GDM1 (cell line): Measurements from ENCODE around the gene MMP11.
"Not testable (repeated sequence)": the region's sequence is repeated elsewhere in the genome, so short reads cannot be mapped to it uniquely, and the experiment has no call there.

Experiments used
- DNase-seq: peaks from one replicate; lab custom pipeline; 2025; lab: John Stamatoyannopoulos, UW

Gene MMP11, protein sequence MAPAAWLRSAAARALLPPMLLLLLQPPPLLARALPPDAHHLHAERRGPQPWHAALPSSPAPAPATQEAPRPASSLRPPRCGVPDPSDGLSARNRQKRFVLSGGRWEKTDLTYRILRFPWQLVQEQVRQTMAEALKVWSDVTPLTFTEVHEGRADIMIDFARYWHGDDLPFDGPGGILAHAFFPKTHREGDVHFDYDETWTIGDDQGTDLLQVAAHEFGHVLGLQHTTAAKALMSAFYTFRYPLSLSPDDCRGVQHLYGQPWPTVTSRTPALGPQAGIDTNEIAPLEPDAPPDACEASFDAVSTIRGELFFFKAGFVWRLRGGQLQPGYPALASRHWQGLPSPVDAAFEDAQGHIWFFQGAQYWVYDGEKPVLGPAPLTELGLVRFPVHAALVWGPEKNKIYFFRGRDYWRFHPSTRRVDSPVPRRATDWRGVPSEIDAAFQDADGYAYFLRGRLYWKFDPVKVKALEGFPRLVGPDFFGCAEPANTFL

DNA sequence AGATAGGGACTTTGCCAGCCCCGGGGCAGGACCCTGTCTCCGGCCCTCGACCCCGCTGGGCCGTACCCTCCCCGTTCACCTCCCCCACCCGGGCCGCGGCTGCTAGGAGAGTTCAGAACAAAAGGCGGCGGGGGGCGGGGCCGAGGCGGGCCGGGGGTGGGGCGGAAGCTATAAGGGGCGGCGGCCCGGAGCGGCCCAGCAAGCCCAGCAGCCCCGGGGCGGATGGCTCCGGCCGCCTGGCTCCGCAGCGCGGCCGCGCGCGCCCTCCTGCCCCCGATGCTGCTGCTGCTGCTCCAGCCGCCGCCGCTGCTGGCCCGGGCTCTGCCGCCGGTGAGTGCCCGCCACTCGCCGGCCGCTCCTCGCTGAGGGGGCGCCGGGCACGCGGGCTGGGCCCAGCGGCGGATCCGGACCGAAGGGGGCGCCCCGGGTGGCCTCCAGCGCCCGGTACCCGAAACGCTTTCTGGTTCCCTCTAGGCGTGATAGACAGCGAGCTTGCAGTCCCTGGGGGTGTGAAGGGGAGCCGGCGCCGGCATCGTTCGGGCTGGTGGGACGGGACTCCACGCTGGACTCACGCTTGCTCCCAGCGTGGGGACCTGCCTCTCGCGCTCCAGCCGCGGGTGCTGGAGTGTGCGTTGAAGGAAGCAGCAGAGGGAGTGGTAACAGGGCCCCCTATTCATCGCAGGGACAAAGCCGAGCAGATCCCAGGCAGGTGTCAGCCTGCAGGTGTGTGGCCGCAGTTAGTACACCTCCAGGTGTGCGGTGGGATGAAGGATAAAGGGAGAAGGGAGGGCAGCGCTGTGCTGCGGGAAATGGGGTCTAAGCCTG, at the start of gene MMP11:
MMP11 (plus strand) TSS at position 201 of the 825 bp plus-strand sequence; CDS start at position 223, 22 bp downstream.
- DNase-seq, result no peak

DNA sequence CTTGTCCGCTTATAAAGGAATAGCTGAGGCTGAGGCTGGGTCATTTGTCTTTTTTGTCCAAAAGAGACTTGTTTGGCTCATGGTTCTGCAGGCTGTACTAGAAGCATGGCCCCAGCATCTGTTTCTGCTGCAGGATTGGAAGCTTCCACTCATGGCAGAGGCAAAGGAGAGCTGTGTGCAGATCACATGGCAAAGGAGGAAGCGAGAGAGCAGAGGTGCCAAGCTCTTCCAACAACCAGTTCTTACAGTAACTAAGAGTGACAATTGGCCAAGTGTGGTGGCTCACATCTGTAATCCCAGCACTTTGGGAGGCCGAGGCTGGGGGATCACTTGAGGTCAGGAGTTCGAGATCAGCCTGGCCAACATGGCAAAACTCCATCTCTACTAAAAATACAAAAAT, 44.5 kb upstream of the MMP11 start:
- DNase-seq, result not testable (repeated sequence)

DNA sequence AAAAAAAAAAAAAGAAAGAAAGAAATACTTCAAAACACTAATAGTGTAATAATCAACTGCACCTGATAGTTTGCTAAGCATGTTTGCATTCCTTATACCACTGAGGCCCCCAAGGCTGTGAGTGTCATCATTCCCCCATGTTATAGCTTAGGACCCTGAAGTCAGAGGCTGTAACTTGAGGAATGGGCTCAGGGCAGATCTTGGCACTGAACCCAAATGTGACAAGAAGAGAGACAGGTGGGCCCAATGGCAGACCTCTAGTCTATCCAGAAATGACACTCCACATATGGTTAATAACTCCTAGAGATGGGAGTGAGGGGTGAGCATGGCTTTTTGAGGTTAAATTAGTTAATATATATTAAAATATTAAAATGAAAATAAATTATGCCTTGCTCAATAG, 35.0 kb upstream of the MMP11 start:
- no peak for DNase-seq

DNA sequence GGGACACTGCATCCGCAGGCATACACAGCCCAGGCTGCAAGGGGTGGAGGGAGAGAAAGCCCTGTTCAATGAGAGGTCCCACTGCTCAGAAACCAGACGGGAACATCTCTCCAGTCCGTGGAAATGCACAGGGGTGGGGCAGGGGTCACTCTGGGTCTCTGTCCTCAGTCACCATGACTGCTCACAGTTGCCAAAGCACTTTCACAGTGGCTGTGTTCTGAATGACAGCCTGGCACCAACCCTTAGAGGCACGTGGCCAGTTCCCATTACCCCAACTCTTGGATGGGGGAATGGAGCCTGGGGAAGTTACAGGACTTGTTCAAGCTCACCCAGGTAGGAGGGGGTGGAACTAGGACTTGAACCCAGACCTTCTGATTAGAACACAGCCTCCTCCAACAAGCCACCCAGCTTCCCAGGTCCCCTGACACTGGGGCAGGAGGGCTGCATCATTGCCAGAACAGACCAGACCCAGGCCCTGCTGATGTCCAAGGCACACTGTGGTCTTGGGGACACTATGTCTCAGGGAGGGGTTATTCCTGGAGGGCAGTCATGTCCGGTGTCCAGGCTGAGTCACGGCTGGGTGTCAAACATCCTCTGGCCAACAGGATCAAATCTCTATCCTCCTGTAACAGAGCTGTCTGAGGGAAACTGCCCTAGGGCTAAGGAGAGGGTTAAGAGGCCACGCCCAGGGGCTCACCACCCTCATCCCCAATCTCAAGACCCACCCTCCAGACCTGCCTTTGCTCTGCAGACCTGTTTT, 30.0 kb upstream of the MMP11 start:
- no peak for DNase-seq

DNA sequence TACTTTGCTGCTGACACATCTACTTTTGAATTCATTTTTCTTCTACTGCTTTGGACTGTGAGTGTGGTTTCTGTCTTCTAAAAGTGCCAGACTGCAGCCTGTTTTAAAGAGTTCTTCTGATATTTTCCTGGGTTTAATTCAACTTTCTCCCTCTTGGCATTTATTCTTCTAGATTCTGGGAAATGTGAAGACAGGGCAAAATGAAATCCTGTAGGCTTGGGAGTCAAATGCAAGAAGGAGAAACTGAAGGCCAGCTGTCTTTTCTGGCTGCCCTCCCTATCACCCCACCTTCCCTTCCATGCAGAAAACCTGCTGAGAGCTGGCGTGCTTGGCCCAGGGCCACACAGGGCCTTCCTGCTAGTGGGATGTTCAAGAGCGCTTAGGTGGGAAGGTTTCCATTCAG, 29.3 kb upstream of the MMP11 start:
- DNase-seq, result no peak

DNA sequence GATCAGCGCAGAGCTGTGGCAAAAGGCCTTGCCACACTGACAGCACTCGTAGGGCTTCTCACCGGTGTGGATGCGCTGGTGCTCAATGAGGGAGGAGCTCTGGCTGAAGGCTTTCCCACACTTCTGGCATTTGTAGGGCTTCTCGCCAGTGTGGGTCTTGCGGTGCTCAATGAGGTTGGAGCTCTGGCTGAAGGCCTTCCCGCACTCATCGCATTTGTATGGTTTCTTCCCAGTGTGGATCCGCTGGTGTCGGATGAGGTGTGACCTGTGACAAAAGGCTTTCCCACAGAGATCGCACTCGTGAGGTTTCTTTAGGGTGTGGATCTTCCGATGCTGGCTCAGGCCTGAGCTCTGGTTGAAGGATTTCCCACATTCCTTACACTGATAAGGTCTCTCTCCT, 28.6 kb upstream of the MMP11 start:
- no peak for DNase-seq

DNA sequence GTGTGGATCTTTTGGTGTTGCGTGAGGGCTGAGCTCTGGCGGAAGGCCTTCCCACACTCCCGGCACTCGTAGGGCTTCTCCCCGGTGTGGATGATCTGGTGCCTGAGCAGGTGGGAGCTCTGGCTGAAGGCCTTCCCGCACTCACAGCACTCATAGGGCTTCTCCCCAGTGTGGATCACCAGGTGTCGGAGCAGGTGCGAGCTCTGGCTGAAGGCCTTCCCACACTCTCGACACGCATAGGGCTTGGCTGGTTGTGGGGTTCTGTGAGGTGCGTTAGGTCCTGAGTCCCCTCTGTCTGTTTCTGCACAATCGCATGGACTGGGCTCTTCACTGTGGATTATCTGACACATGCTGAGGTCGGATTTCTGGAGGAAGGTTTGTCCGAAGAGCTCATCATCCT, 28.2 kb upstream of the MMP11 start:
- DNase-seq, result no peak

DNA sequence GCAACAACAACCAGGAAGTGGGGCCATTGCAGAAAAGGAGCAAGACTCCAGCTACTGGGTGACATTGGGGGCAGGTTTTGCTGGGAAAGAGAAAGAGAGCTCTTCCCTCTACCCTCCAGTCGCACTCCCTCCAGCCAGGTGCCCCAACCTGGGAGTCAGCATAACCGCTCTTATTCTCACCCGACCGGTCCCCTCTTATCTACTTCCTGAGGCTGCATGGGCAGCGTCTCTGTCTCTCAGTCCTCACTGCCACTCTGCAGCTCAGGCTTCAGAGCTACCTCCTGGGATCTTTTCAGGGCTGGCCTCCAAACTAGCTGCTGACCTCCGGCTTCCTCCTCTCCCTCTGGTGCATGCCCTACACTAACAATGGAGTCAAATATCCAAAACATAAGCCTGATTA, 26.9 kb upstream of the MMP11 start:
- no peak for DNase-seq

DNA sequence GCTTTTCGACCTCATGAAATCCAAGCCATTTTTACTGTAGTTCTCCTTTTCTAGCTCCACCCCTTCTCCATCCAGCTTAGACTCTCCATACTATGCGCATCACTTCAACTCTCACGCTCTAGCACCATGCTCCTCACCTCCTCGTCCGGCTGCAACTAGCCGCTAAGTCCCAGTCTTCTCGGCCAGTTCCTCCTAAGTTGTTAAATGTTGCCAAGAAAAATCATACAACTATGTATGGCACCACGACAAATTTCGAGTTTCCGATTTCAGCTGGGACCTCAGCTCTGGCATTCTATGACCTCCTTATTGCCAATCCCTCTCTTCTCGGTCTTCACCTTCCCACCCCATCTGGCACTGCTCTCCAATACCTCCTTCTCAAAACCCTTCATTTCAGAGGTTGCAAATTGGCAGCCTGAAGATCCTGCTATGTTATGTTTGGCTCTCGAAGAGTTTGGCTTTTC, 22.8 kb upstream of the MMP11 start:
- peak; percentile 41 for DNase-seq

DNA sequence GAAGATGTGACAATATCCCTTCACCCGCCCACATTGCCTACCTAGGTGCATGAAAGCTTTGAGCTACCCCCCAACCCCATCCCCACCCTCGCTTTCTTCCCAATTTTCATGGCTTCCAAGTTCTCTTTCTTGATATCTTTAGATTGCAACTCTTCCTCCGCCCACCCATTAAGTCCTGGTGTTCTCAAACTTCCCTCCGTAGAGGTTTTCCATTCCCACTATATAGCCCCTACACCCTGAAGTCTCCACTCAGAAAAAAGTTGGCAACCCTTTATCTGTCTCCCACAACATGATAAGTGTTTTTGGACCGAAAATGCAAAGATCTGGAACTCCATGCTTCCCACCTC, 22.3 kb upstream of the MMP11 start:
- DNase-seq, result no peak

DNA sequence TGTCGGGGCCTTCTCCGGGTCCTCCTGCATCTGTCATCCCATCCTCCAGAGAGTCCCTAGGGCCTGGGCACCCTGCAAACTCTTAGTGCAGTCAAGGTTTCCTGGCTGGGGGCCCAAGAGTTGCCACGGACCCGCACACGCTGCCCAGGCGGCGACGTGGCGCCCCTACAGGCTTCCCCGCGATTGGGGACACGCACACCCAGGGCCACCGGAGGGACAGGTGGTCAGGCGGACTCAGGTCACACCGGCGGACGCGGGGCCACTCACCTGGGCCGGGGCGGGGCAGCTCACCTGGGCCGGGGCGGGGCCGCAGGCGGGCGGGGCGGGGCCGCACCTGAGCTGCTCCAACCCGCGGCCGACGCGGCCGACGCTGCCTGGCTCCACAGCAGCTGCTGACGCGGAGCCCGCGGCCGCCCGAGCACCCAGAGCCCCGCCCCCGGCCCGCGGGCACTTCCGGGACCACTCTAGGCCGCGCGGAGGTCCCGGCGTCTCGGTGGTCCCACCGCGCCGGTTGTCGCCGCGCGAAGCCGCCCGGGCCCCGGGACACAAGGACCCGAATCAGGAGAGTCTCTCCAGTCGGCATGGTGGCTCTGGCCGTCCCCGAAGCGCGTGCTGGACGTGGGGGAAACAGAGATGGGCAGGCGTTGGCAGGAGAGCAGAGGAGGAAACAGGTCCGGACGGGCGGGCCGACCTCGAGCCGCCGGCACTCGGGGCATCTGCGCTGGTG, 21.8 kb upstream of the MMP11 start, which contains the start of gene ZNF70:
ZNF70 (minus strand) TSS at position 399 of the 727 bp plus-strand sequence. CDS start 5,972 bp downstream, outside the sequence.
- DNase-seq, result peak; percentile 82

DNA sequence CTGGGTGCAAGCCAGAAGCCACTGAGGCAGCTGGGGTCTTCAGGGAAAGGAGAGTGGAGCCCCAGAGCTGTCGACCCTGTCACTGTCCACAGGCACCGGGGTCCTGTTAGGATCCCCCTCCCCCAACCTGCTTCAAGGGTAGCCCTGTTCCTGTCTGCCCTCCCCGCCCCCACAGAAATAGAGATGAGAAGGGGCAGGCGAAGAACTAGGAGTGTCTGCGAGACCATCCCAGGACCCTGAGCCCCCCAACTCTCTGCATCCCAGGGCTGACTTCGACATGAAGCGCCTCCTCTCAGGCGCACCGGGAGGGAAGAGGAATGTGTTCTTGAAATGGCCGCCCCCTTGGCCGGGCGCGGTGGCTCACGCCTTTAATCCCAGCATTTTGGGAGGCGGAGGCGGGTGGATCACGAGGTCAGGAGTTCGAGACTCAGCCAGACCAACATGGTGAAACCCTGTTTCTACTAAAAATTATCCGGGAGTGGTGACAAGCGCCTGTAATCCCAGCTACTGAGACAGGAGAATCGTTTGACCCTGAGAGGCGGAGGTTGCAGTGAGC, 21.1 kb upstream of the MMP11 start:
- DNase-seq, result no peak

DNA sequence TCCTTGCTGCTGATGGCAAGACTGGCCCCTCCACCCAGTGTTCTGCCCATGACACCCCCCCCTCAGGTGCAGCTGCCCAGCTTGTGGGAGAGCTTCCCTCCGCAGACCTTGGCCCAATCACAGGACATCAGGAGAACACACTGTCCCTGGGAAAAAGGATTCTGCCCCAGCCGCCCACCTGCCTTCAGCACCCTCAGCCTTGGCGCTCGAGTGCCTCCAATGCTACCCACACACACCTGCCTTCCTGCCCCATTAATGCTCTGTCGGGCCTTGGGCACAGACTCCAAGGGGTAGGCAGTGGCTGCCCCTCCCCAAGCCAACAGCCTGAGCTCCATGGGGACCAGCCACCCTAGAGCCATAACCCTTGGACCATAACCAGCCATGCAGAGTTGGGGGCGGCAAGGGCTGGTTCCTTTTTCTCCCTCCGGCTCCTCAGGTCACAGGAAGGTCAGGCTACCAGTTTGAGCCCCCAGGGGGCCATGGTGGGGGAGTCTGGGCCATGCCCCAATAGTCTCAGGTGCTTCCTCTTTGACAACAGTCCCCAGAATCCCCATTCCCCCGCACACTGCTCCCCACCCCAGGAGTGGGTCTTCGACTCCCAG, 20.5 kb upstream of the MMP11 start:
- DNase-seq, result no peak

DNA sequence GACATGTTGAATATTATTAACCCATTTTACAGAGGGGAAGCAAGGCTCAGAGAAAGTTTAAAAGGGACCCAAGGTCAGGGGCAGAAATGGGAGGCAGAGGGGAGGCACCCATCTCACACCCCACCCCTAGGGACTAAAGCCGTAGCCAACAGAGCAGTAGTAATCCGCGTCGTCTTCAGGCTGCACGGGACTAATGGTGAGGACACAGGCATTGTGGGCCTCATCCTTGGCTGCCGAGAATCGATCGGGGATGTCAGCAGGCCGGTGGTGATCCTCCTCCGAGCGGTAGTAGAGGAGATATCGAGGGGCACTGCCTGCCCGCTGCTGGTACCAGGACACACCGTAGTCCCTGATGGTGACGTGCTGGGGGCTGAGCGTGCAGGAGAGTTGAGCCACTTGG, 19.9 kb upstream of the MMP11 start:
- DNase-seq, result no peak

DNA sequence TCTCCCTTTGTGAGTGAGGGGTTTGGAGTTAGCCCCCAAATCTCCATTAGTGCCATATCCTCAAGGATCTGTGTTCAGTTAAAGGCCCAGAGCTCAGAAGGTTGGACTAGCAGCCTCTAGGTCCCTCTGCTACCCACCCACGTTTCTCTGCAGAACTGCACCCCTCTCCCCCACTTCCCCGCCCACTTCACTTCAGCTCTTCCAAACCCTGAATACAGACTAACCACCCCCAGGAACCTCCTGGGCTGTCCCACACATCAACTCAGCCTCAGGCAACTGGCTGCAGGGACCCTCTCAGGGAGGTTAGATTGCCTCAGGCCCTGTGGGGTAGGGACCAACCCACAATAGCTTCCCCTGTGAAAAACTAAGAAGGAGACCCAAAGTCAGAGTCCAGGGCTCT, 19.3 kb upstream of the MMP11 start:
- DNase-seq, result no peak

DNA sequence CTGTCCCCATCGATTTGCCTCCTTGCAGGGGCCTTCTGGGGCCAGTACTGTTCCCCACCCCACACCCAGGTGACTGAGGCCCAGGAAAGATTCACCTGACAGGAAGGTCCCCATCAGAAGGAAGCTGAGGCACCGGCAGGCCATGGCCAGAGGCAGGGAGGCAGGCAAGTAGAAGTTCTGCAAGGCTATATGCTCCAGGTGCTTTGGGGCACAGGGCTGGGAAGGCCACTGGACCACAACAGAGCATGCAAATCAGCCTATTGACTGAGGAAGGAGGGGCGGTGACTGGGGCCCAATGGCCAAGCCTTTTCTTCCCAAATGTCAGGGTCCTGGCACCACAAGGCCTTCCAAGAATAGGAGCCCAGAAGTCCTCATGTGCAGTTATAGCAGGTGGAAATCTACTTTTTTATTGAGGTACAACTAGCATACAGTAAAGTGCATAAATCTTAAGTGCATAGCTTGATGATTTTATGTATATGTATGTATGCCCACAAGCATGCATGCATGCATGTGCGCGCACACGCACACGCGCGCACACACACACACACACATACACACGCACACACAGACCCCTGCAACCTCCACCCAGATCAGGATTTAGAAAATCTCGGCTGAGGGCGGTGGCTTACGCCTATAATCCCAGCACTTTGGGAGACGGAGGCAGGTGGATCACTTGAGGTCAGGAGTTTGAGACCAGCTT, 18.3 kb upstream of the MMP11 start, which contains the start of gene VPREB3:
VPREB3 (minus strand) TSS at position 206 of the 700 bp plus-strand sequence; CDS start at position 144, 62 bp downstream.
- no peak for DNase-seq

DNA sequence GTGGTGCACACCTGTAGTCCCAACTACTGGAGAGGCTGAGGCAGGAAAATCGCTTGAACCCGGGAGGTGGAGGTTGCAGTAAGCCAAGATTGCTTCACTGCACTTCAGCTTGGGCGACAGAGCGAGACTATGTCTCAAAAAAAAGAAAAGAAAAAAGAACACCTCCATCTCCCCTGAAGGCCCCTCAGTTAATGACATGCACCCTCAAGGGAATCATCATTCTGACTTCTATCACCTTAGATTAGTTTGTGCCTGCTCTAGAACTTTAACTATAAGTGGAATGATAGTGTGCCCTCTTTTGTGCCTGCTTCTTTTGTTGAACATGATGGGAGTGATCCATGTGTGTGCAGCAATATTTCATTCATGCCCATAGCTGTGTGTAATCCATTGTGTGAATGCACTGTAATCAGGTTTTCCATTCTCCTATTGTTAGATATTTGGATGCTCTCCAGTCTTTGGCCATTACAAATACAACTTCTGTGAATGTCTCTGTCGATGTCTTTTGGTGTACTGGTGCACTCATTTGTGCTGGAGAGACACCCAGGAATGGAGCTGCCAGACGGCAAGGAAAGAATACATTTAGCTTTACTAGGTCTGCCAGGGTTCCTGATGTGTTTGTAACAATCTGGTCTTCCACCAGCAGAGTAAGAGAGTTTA, 17.5 kb upstream of the MMP11 start:
- DNase-seq, result no peak

DNA sequence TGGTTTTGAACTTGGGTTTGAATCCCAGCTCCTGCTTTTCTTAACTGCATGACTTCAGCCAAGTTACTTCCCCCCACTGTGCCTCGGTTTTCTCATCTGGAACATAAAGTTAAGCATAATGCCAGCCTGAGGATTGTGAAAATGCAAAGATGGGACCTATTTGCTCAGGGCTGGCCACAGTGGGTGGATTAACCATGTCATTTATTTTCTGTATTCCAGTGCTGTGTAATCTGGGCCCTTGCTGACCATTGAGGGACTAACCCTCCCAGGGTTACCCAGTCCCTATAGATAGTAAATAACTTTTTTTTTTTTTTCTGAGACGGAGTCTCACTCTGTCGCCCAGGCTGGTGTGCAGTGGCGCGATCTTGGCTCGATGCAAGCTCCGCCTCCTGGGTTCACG, 16.9 kb upstream of the MMP11 start:
- DNase-seq, result no peak

DNA sequence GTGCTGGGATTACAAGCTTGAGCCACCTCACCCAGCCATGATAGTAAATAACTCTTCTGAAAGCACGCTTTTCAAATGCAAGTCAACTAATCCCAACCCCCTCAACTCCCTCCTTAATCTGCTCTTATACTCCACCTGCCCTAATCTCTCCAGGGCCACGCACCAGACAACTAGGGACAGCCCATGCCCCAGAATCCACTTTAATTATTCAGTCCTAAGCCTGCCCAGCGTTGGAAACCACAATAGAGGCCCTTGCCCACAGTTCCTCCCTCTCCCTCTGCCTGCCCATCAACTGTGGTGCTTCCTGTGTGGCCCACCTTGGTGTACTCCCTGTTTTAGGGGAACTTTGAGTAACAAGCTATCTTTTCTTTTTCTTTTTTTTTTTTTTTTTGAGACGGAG, 15.8 kb upstream of the MMP11 start:
- no peak for DNase-seq
